ENCODE data around the gene TTN. TPM values are rescaled to one million over a fixed set of nuclear protein-coding genes. Genes with fewer than 3 reads are reported as not detected.

The TTN gene
- polyA plus RNA-seq, 3 donors: under 0.01 to 0.12 (median 0.08) TPM

GRCh38 chr2:178508646-178509045 is 298.6 kb downstream of the TTN start:
- Mint-ChIP-seq H3K27ac (peak overlapping the region in 2 of 7 donors; percentile 46 to 80), H3K4me3 (no peak overlapping the region), H3K36me3 (peaks cover 63 to 72% of the 10 kb centered on the region in 2 donors), H3K27me3 (ENCODE audit: low read depth in 3 of 3) (no peaks in the 10 kb centered on the region), H3K4me1 (peaks cover 2% of the 10 kb centered on the region), H3K9me3 (peaks cover 0 to 2% (median 0%) of the 10 kb centered on the region in 7 donors)
- H3K9me3 ChIP-seq (replicated peaks in 1 of 2; ENCODE audit: control insufficient read depth in 1 of 2, insufficient read depth in 1 of 2, low read length in 2 of 2): no peaks in the 10 kb centered on the region
- no peak for TF ChIP-seq CTCF (IDR thresholded peaks at IDR 0.05)
- H3K27me3 ChIP-seq (ENCODE audit: control insufficient read depth in 2 of 2, insufficient read depth in 2 of 2, low read length in 2 of 2): no peaks in the 10 kb centered on the region
- H2AFZ ChIP-seq (ENCODE audit: insufficient read depth, low read depth, low read length, poor library complexity, severe bottlenecking): no peak overlapping the region
- no peaks in the 10 kb centered on the region for H4K20me1 ChIP-seq (ENCODE audit: insufficient read depth, low read length)
- H3K4me3 ChIP-seq (replicated peaks in 1 of 3; ENCODE audit: low read depth in 2 of 3, low read length in 3 of 3): no peak overlapping the region
- intact Hi-C loops (cut with micrococcal nuclease): no loop called here
- WGBS (ENCODE audit: insufficient coverage): no CpG with 5 or more reads among the region's 2 CpGs
- peaks cover 49 to 80% of the 10 kb centered on the region in 2 donors for H3K36me3 ChIP-seq (replicated peaks in 1 of 2; ENCODE audit: control insufficient read depth in 1 of 2, insufficient read depth in 2 of 2, low read length in 2 of 2)
- no peaks in the 10 kb centered on the region for H3K4me1 ChIP-seq (ENCODE audit: control insufficient read depth in 1 of 2, insufficient read depth in 2 of 2, low read length in 2 of 2)
- DNase-seq: no peak
- no peak overlapping the region for H3K4me2 ChIP-seq (replicated peaks; ENCODE audit: extremely low read depth, low read length, poor library complexity, severe bottlenecking)
- no peak overlapping the region for H3K9ac ChIP-seq (ENCODE audit: insufficient read depth, low read length, poor library complexity, severe bottlenecking)
- H3K79me2 ChIP-seq (ENCODE audit: insufficient read depth, low read length): no peaks in the 10 kb centered on the region
- peak overlapping the region in 1 of 2 donors; percentile 20 for H3K27ac ChIP-seq (ENCODE audit: low read depth in 1 of 2, low read length in 2 of 2)

- no CpG with 5 or more reads among the region's 1 CpG for WGBS (ENCODE audit: insufficient coverage)
- Histone ChIP-seq H3K4me2 (replicated peaks; ENCODE audit: extremely low read depth, low read length, poor library complexity, severe bottlenecking) (no peak overlapping the region), H3K4me3 (replicated peaks in 1 of 3; ENCODE audit: low read depth in 2 of 3, low read length in 3 of 3) (no peak overlapping the region), H3K9ac (ENCODE audit: insufficient read depth, low read length, poor library complexity, severe bottlenecking) (no peak overlapping the region), H2AFZ (ENCODE audit: insufficient read depth, low read depth, low read length, poor library complexity, severe bottlenecking) (no peak overlapping the region), H3K36me3 (replicated peaks in 1 of 2; ENCODE audit: control insufficient read depth in 1 of 2, insufficient read depth in 2 of 2, low read length in 2 of 2) (peaks cover 58 to 80% of the 10 kb centered on the region in 2 donors), H3K79me2 (ENCODE audit: insufficient read depth, low read length) (no peaks in the 10 kb centered on the region), H3K4me1 (ENCODE audit: control insufficient read depth in 1 of 2, insufficient read depth in 2 of 2, low read length in 2 of 2) (no peaks in the 10 kb centered on the region), H3K27me3 (ENCODE audit: control insufficient read depth in 2 of 2, insufficient read depth in 2 of 2, low read length in 2 of 2) (no peaks in the 10 kb centered on the region), H3K9me3 (replicated peaks in 1 of 2; ENCODE audit: control insufficient read depth in 1 of 2, insufficient read depth in 1 of 2, low read length in 2 of 2) (no peaks in the 10 kb centered on the region), H4K20me1 (ENCODE audit: insufficient read depth, low read length) (no peaks in the 10 kb centered on the region), H3K27ac (ENCODE audit: low read depth in 1 of 2, low read length in 2 of 2) (no peak overlapping the region)
- Mint-ChIP-seq H3K27me3 (ENCODE audit: low read depth in 3 of 3) (no peaks in the 10 kb centered on the region), H3K9me3 (peaks cover 0 to 2% (median 0%) of the 10 kb centered on the region in 7 donors), H3K27ac (peak overlapping the region in 2 of 7 donors; percentile 26 to 53), H3K36me3 (peaks cover 68 to 74% of the 10 kb centered on the region in 2 donors), H3K4me1 (peaks cover 2% of the 10 kb centered on the region), H3K4me3 (no peak overlapping the region)
- TF ChIP-seq CTCF (IDR thresholded peaks at IDR 0.05): no peak
- intact Hi-C loops (cut with micrococcal nuclease): no loop called here
- no peak for DNase-seq
Measured at GRCh38 chr2:178506949-178507348, 300.3 kb downstream of the TTN start.

Measured in CD14-positive monocyte (primary cell).